ENCODE measurements around the gene PHACTR4. TPM values are rescaled to one million over a fixed set of nuclear protein-coding genes. Genes with fewer than 3 reads are reported as not detected.

The PHACTR4 gene
- total RNA-seq, 2 donors from 2014 or later: 23.5 to 30.4 TPM

DNA sequence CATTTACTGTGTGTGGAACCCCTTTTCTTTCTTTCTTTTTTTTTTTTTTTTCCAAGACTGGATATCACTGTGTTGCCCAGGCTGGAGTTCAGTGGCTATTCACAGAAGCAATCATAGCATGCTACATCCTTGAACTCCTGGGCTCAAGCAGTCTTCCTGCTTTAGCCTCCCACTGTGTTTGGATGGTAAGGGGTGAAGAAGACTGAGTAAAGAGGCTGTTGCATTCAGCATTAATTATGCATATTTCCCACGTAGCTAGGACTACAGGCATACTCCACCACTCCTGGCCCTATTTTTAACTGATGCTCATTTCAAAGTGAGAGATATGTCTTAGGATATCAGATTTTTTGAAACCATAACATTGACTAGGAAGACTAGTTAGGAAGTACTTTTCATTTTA is 39.5 kb downstream of the PHACTR4 start:
- no peak for ATAC-seq

DNA sequence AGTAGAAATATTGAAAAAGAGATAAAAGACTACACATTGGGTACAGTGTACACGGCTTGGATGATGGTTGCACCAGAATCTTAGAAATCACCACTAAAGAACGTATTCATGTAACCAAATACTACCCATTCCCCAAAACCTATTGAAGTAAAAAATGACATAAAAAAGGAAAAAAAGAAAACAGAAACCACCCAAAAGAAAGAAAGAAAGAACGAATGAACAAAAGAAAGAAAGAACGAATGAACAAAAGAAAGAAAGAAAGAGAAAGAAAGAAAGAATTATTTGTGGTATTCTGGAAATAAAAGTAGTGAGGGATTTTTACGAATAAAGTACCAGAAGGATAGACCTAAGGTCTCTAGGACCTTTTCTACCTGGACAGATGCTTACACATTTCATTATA is 42.1 kb downstream of the PHACTR4 start:
- no peak for ATAC-seq
- no peaks in the 10 kb centered on the region for H3K36me3 Mint-ChIP-seq
- DNase-seq (ENCODE audit: low spot score in 2 of 2): no peak
- no peaks in the 10 kb centered on the region for H3K9me3 Mint-ChIP-seq
- no peak overlapping the region for H3K27ac Mint-ChIP-seq

More for the DNA sequence above, 39.5 kb downstream of the PHACTR4 start:
- no peaks in the 10 kb centered on the region for H3K36me3 Mint-ChIP-seq
- no peak overlapping the region for H3K27ac Mint-ChIP-seq
- no peak for DNase-seq (ENCODE audit: low spot score in 2 of 2)
- H3K9me3 Mint-ChIP-seq: no peaks in the 10 kb centered on the region

DNA sequence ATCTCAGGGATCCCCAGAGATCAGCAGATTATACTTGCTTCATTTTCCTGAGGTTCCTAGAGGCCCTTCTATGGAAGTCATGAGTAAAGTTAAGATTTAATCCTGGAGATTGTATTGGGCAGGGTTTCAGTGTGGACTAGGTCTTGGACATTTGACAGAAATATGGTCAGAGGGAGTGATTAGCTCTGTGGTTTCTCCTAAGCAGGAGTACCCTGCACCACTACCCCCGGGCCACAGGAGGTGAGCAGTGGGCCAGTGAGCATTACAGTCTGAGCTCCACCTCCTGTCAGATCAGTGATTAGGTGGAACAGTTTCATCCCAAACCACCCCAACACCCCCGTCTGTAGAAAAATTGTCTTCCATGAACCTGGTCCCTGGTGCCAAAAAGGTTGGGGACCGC is 43.2 kb downstream of the PHACTR4 start:
- Mint-ChIP-seq H3K36me3 (no peaks in the 10 kb centered on the region), H3K27ac (no peak overlapping the region), H3K9me3 (no peaks in the 10 kb centered on the region)
- DNase-seq (ENCODE audit: low spot score in 2 of 2) (no peak), ATAC-seq (no peak)

DNA sequence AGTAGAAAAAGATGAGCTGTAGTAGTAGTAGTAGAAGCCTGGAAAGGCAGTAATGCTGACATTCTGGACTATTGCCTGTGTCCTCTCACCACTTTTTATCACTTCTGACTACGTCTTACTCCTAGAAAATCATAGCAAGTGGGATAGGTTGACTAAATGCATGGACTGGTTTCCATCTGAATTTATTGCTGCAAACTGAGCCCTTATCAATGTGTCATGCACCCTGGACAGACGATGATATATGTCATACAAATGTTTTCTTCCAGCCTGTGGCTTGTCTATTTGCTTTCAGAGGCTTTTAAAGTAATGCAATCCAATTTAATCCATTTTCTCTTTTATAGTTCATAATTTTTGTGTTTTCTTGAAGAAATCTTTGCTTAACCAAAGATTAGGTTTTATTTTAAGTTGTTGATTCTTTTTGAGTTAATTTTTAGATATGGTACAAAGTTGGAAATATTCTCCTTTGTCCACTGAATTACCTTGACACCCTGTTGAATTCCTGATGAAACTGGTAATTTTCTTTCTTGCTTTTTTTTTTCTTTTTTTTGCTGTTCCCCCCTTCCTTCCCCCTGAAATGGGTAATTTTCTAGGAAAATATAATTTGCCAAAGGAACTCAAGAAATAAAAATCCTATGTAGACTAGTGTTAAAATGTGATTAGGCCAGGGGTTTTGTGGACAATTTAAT is 47.1 kb downstream of the PHACTR4 start:
- ATAC-seq (no peak), DNase-seq (ENCODE audit: low spot score in 2 of 2) (no peak)
- Mint-ChIP-seq H3K36me3 (no peaks in the 10 kb centered on the region), H3K27ac (peak overlapping the region in 1 of 2 donors; percentile 54), H3K9me3 (no peaks in the 10 kb centered on the region)

DNA sequence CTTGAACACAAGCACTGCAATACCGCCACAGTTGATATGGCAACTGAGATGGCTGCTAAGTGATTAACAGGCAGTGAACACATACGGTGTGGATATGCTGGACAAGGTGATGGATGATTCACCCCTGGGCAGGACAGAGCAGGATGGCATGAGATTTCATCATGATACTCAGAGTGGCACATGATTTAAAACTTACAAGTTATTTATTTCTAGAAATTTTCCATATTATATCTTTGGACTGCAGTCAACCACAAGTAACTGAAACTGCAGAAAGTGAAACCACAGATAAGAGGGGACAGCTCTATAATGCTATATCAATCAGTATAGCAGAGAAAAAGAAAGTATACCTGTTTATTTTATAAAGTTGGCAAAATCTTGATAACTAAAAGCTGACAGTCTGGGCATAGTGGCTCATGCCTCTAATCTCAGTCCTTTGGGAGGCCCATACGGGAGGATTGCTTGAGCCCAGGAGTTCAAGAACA is 47.9 kb downstream of the PHACTR4 start:
- DNase-seq (ENCODE audit: low spot score in 2 of 2) (no peak), ATAC-seq (peak; percentile 66 to 98)
- Mint-ChIP-seq H3K36me3 (no peaks in the 10 kb centered on the region), H3K27ac (peak overlapping the region; percentile 54 to 84), H3K9me3 (no peaks in the 10 kb centered on the region)

DNA sequence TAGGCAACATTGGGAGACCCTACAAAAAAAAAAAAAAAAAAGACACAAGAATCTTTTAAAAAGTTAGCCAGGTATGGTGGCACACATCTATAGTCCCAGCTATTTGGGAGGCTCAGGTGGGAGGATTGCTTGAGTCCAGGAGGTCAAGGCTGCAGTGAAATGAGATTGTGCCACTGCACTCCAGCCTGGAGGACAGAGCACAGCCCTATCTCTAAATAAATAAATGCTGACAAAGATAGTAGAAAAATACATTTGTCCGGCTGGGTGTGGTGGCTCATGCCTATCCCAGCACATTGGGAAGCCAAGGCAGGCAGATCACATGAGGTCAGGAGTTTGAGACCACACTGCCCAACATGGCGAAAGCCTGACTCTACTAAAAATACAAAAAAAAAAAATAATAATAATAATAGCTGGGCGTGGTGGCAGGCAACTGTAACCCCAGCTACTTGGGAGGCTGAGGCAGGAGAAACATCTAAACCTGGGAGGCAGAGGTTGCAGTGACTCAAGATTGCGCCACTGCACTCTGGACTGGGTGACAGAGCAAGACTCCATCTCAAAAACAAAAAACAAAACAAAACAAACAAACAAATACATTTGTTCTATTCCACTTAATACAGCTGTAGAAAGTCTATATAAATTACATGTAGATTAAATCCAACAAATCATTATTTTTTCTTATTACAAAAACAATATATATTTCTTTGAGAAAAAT is 48.5 kb downstream of the PHACTR4 start:
- H3K27ac Mint-ChIP-seq: peak overlapping the region; percentile 54 to 84
- H3K36me3 Mint-ChIP-seq: no peaks in the 10 kb centered on the region
- no peaks in the 10 kb centered on the region for H3K9me3 Mint-ChIP-seq
- no peak for ATAC-seq
- DNase-seq (ENCODE audit: low spot score in 2 of 2): no peak

DNA sequence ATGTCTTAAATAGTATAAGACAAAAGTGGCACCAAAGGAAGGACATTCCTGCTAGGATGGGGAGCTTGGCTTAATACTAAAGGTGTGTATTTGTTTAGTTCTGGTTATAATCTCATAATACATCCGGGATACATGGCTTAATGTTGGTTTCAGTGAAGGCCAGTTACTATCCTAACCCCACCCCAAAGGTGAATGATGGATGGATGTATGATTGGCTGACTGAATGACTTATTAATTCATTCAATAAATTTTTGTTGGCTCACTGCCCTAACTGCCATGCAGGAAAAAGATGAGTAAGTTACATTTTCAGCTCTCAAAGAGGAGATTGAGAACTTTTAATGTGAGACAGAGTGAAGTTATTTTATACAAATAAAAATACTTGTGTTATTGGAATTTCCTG is 52.2 kb downstream of the PHACTR4 start:
- DNase-seq (ENCODE audit: low spot score in 2 of 2) (no peak), ATAC-seq (no peak)
- Mint-ChIP-seq H3K36me3 (no peaks in the 10 kb centered on the region), H3K9me3 (no peaks in the 10 kb centered on the region), H3K27ac (no peak overlapping the region)

DNA sequence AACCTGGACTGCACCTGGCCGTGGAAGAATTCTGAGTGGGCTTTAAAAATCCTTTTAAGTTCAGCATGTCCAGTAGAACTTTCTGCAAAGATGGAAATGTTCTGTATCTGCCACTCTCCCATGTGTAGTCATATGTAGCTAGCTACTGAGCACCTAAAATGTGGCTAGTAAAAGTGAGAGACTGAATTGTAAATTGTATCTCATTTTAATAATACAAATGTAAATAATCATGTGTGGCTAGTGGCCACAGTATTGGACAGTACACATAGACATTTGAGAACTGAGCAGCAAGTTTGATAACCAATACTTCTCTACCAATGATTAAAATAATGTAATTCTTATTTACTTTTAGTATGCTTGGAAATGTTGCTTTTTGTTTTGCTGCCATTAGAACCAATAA is 57.3 kb downstream of the PHACTR4 start:
- Mint-ChIP-seq H3K27ac (no peak overlapping the region), H3K9me3 (no peaks in the 10 kb centered on the region), H3K36me3 (no peaks in the 10 kb centered on the region)
- ATAC-seq (no peak), DNase-seq (ENCODE audit: low spot score in 2 of 2) (no peak)

DNA sequence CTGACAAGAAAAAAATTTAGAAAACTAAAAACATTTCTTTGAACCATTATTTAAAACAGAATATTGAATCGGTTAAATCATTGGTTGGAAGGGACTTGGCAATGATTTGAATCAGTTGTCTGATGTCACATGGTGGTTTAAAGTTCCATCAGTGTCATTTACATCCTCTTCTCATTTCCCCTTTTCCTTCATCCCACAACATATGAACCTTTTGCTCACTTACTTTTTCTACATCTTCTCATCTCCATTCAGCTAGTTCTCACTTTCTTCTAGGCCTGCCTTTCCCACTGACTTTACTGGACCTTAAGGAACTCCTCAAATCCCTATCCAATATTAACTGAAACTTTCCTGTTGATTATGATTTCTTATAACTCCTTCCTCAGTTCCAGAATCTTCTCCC is 58.5 kb downstream of the PHACTR4 start:
- no peak for ATAC-seq
- no peak for DNase-seq (ENCODE audit: low spot score in 2 of 2)
- H3K27ac Mint-ChIP-seq: no peak overlapping the region
- no peaks in the 10 kb centered on the region for H3K9me3 Mint-ChIP-seq
- no peaks in the 10 kb centered on the region for H3K36me3 Mint-ChIP-seq

DNA sequence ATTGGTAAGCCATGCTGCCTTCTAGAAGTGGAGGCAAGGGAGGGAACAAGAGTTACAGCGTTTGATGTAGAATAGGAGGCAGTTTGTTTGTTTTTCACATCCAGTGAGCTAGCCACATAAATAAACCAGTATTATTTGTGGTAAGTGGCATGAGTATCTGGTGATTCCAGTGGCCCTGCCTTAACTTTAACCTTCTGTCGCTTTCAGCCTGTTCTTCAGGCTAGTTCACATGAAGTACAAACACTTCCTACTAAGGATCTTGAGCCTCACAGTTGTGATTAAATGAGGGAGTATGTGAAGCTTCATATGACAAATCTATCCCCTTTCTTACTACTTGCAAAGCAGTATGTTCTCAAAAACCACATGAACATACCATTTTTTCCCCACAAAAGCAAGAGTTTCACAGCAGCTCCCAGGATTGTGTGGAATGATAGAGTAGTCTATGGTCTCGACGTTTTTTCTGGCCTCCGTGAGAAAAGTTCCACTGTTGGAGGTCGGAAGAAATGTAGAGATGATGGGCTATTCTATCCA is 59.5 kb downstream of the PHACTR4 start:
- Mint-ChIP-seq H3K27ac (no peak overlapping the region), H3K9me3 (no peaks in the 10 kb centered on the region), H3K36me3 (no peaks in the 10 kb centered on the region)
- ATAC-seq (no peak), DNase-seq (ENCODE audit: low spot score in 2 of 2) (no peak)

DNA sequence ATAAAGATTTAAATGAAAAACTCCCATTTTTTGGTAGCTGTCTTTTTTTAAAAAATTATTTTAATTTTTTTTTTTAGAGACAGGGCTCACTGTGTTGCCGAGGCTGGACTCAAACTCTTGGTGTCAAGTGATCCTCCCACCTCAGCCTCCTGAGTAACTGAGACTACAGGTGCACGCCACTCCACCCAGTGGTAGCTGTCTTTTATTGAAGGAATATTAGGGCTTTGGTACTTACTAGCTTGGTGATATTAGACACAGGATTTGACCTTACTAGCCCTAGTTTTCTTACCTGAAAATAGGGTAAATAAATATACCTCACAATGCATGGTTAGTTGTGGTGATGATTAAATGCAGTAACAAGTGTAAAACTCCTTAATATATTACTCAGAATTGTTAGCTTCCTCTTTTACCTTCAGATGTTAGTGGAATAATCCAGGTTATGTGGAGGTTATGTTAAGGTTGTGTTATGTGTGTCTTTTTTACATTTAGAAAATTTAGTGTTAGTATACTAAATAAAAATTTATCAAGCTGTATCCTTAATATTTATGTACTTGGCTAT is 66.8 kb downstream of the PHACTR4 start:
- Mint-ChIP-seq H3K9me3 (no peaks in the 10 kb centered on the region), H3K27ac (no peak overlapping the region), H3K36me3 (no peaks in the 10 kb centered on the region)
- ATAC-seq (no peak), DNase-seq (ENCODE audit: low spot score in 2 of 2) (no peak)

DNA sequence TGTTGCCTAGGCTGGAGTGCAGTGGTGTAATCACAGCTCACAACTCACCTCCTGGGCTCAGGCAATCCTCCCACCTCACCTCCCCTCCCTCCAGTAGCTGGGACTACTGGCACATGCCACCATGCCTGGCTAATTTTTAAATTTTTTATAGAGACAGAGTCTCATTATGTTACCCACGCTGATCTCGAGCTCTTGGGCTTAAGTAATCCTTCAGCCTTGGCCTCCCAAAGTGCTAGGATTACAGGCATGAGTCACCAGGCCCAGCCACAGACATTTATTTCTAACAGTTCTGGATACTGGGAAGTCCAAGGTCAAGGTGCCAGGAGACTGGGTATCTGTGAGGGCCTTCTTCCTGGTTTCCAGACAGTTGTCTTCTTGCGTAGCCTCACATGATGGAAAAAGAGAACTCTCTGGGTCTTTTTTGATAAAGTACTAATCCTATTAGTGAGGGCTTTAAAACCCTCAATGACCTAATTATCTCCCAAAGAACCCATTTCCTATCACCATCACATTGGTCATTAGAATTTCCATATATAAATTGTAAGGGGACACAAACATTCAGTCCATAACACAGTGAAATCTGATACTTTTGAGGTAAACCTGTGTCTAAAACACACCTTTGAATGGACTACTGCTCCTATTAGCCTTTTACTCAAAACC is 67.9 kb downstream of the PHACTR4 start:
- H3K36me3 Mint-ChIP-seq: no peaks in the 10 kb centered on the region

DNA sequence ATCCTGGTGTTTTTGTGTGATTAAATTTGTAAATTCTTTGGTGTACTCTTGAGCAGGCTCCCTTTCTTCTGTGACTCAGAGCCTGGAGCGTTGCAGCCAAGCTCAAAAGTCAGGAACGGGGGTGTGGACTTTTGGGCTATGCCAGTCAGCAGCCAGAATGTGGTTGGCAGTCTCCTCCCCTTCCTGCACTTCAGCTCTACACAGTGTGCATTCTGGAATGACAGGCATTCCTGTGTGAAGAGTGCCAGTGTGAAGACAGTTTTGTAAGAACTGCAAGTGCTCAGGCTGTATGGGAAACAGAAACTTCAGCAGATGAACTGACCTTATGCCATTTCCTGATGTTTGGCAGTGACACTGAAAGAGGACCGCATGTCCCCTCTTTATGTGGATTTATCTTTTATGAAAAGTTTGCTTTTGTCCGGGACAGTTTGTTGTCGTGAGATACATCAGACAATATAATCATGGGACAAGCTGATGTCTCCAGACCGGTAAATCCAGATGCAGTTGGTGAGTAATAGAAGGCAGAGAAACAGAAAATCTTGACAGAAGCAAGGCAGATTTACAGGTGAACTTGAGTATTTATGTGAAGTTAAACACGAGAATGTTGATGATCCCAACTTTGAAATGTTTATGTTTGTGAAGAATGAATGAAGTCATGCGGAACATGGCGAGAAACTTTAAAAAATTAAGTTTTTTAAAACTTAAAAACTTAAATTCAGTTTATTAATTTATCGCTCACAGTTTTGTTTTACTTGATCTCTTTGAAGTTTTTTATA is 68.6 kb downstream of the PHACTR4 start:
- ATAC-seq (peak; percentile 60 to 90), DNase-seq (ENCODE audit: low spot score in 2 of 2) (no peak)
- Mint-ChIP-seq H3K36me3 (no peaks in the 10 kb centered on the region), H3K9me3 (no peaks in the 10 kb centered on the region), H3K27ac (peak overlapping the region; percentile 17 to 62)

More for the DNA sequence above, 67.9 kb downstream of the PHACTR4 start:
- no peak for DNase-seq (ENCODE audit: low spot score in 2 of 2)
- H3K27ac Mint-ChIP-seq: peak overlapping the region; percentile 17 to 62
- no peaks in the 10 kb centered on the region for H3K9me3 Mint-ChIP-seq
- no peak for ATAC-seq

DNA sequence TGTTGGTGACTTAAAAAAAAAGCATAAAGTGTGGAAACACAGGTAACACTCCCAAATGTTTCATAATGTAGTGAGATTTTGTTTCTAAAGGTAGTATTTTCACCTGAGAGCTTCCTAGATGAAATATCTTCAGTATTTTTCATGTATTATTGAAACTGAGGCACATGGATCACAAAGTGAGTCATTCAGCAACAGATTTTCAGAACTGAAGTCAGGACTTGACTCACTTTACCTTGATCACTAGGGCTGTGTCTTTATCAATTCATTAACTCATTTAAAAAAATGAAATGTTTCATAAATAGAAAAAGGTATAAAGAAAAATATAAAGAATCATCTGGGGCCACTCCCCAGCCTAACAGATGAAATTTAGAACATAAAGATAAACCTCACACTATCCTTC is 69.8 kb downstream of the PHACTR4 start:
- DNase-seq (ENCODE audit: low spot score in 2 of 2) (no peak), ATAC-seq (peak; percentile 59 to 84)
- no peak overlapping the region for H3K27ac Mint-ChIP-seq

DNA sequence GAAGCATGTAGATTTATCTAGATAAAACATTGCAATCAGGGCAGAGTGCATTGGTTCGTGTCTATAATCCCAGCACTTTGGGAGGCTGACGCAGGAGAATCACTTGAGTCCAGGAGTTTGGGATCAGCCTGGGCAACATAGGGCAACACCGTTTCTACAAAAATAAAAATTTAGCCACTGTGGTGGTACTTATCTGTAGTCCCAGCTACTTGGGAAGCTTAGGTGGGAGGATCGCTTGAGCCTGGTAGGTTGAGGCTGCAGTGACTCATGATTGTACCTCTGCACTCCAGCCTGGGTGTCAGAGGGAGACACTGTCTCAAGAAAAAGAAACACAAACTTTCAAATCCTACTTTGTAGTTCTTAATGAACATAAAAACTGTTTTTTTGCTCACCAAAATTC is 72.1 kb downstream of the PHACTR4 start:
- ATAC-seq: no peak
- H3K36me3 Mint-ChIP-seq: no peaks in the 10 kb centered on the region

More for the DNA sequence above, 69.8 kb downstream of the PHACTR4 start:
- no peaks in the 10 kb centered on the region for H3K9me3 Mint-ChIP-seq
- H3K36me3 Mint-ChIP-seq: no peaks in the 10 kb centered on the region

DNA sequence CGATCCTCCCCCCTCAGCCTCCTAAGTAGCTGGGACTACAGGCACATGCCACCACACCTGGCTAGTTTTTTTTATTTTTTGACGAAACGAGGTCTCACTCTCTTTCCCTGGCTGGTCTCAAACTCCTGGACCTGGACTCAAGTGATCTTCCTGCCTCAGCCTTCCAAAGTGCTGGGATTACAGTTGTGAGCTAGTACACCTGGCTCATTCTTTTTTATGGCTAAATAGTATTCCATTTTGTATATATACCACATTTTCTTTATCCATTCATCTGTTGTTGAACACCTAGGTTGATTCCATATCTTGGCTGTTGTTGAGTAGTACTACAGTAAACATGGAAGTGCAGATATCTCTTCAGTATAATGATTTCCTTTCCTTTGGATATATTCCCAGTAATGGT is 74.0 kb downstream of the PHACTR4 start:
- peaks cover 0 to 10% of the 10 kb centered on the region in 2 donors for H3K36me3 Mint-ChIP-seq
- H3K27ac Mint-ChIP-seq: no peak overlapping the region
- no peak for DNase-seq (ENCODE audit: low spot score in 2 of 2)
- H3K9me3 Mint-ChIP-seq: no peaks in the 10 kb centered on the region
- no peak for ATAC-seq

More for the DNA sequence above, 72.1 kb downstream of the PHACTR4 start:
- Mint-ChIP-seq H3K27ac (no peak overlapping the region), H3K9me3 (no peaks in the 10 kb centered on the region)
- no peak for DNase-seq (ENCODE audit: low spot score in 2 of 2)

All from activated naive CD4-positive, alpha-beta T cell treated with anti-CD3 and anti-CD28 coated beads, Interleukin-2, amount 50 U/mL, for 72 hours (primary cell).